ENCODE measurements around the gene PLPP6. TPM values are rescaled to one million over a fixed set of nuclear protein-coding genes. Genes with fewer than 3 reads are reported as not detected.

The PLPP6 gene
- total and polyA plus RNA-seq, 8 donors, result 4.8 to 11.5 (median 7.1) TPM

DNA sequence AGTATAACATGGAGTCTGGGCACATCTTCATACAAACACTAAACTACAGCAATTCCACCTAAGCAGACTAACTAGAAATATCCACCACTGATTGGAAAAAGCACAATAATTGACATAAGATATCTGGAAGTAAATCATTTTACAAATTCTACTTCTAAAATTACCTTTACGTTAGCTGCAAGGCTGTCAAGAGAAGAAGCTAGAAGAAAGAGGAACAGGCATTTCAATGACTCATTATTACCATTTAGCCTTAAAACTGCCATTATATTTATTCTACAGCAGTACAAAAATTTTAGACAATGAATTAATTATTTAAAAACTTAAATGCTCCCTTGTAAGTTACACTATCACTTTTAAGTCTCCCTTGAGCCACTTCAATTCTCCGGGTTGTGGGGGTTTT lies 43.4 kb upstream of the PLPP6 start:
- no peak overlapping the region for H3K27ac ChIP-seq
- WGBS, 2 donors, result 93 to 96% methylated on average over 2 of the region's 2 CpGs
- no peak for DNase-seq
- no peaks in the 10 kb centered on the region for H3K9me3 ChIP-seq
- ATAC-seq, result no peak
- no peak for TF ChIP-seq CTCF (IDR thresholded peaks at IDR 0.05)
- no peak overlapping the region for H3K4me3 ChIP-seq
- FAIRE-seq, result no peak
- peaks cover 0 to 6% (median 0%) of the 10 kb centered on the region in 3 donors for H3K36me3 ChIP-seq
- H3K27me3 ChIP-seq, result no peaks in the 10 kb centered on the region
- H3K4me1 ChIP-seq, result no peaks in the 10 kb centered on the region
- intact Hi-C loops (cut with DNase I), result no loop called here

- H3K27me3 ChIP-seq, result no peaks in the 10 kb centered on the region
- FAIRE-seq, result no peak
- no peaks in the 10 kb centered on the region for H3K9me3 ChIP-seq
- no peaks in the 10 kb centered on the region for H3K4me1 ChIP-seq
- no peak for ATAC-seq
- H3K27ac ChIP-seq, result no peak overlapping the region
- 85 to 90% methylated on average over 3 of the region's 3 CpGs for WGBS, 2 donors
- H3K36me3 ChIP-seq, result peaks cover 0 to 6% (median 0%) of the 10 kb centered on the region in 3 donors
- intact Hi-C loops (cut with DNase I), result no loop called here
- no peak for TF ChIP-seq CTCF (IDR thresholded peaks at IDR 0.05)
- H3K4me3 ChIP-seq, result no peak overlapping the region
- DNase-seq, result no peak
Observed at GRCh38 chr9:4620057-4620765, 41.9 kb upstream of the PLPP6 start.

GRCh38 chr9:4620881-4621555 lies 41.1 kb upstream of the PLPP6 start:
- FAIRE-seq, result no peak

DNA sequence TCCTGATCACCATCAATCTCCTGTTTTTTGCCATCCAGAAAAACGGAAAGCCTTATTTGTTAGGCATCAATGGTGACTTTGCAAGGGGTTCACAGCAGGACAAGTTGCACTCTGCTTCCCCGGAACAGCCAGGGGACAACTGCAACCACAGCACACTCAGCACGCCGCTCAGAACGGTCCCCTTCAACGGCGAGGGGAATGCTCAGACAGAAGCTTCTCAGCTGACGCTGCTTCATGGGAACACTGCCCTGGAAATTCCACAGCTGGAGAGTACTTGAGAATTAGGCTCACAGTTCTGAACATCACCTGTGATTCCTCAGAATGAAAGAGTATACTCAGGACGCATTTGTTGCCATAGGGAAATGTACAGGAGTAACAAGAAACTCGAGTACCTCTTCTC lies 40.1 kb upstream of the PLPP6 start:
- 83 to 86% methylated on average over 10 of the region's 10 CpGs for WGBS, 2 donors
- DNase-seq, result no peak
- FAIRE-seq, result no peak
- Histone ChIP-seq H3K9me3 (no peaks in the 10 kb centered on the region), H3K27me3 (no peaks in the 10 kb centered on the region), H3K27ac (no peak overlapping the region), H3K4me3 (no peak overlapping the region), H3K4me1 (no peaks in the 10 kb centered on the region), H3K36me3 (peaks cover 0 to 6% (median 0%) of the 10 kb centered on the region in 3 donors)
- TF ChIP-seq CTCF (IDR thresholded peaks at IDR 0.05), result no peak
- intact Hi-C loops (cut with DNase I), result no loop called here
- ATAC-seq, result no peak

More at GRCh38 chr9:4620881-4621555, 41.1 kb upstream of the PLPP6 start:
- no peak overlapping the region for H3K4me3 ChIP-seq
- H3K27me3 ChIP-seq, result no peaks in the 10 kb centered on the region
- H3K36me3 ChIP-seq, result peaks cover 0 to 6% (median 0%) of the 10 kb centered on the region in 3 donors
- no peaks in the 10 kb centered on the region for H3K4me1 ChIP-seq
- intact Hi-C loops (cut with DNase I), result no loop called here
- ATAC-seq (no peak), DNase-seq (no peak)
- TF ChIP-seq CTCF (IDR thresholded peaks at IDR 0.05), result no peak
- H3K9me3 ChIP-seq, result no peaks in the 10 kb centered on the region
- H3K27ac ChIP-seq, result no peak overlapping the region
- 61% methylated on average over 2 of the region's 2 CpGs for WGBS, 2 donors

- TF ChIP-seq CTCF (IDR thresholded peaks at IDR 0.05), result no peak
- ATAC-seq, result no peak
- intact Hi-C loops (cut with DNase I), result no loop called here
Observed at GRCh38 chr9:4630836-4631235, 31.3 kb upstream of the PLPP6 start.

More at GRCh38 chr9:4630836-4631235, 31.3 kb upstream of the PLPP6 start:
- FAIRE-seq (no peak), DNase-seq (no peak)
- no peak overlapping the region for H3K27ac ChIP-seq
- H3K9me3 ChIP-seq, result no peaks in the 10 kb centered on the region
- 60 to 62% methylated on average over 2 of the region's 2 CpGs for WGBS, 2 donors
- H3K4me1 ChIP-seq, result no peaks in the 10 kb centered on the region
- H3K36me3 ChIP-seq, result no peaks in the 10 kb centered on the region
- no peaks in the 10 kb centered on the region for H3K27me3 ChIP-seq
- H3K4me3 ChIP-seq, result no peak overlapping the region
